Measurements from ENCODE around the gene AMMECR1L. TPM values are rescaled to one million over a fixed set of nuclear protein-coding genes. Genes with fewer than 3 reads are reported as not detected.
"Not testable (repeated sequence)": the region's sequence is repeated elsewhere in the genome, so short reads cannot be mapped to it uniquely, and the experiment has no call there.

Gene AMMECR1L
- total RNA-seq, 1 experiment from 2014 or later, result 31.1 TPM

DNA sequence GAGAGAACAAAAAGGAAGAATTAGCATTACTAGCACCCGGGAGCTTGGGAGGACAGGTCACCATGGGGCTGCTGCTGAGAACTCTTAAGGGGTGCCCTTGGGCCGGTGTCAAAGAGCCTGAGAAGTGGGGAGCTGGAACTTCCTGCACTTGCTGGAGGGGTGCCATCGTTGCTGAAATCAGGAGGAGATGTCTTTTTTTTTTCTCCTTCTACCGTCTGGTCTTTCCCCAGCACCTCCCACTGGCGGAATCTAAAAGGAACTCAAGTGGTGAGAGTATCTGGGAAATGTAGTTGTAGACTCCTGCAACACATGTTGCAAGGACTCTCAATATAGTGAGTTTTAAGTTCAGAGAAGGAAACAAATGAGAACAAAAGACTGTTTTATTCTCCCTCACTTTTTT, 6.1 kb upstream of the AMMECR1L start:
- no peaks in the 10 kb centered on the region for H3K9me3 Mint-ChIP-seq (ENCODE audit: unreplicated experiment)
- H3K36me3 Mint-ChIP-seq (ENCODE audit: insufficient read depth, unreplicated experiment), result no peaks in the 10 kb centered on the region
- H3K4me1 Mint-ChIP-seq (ENCODE audit: insufficient read depth, unreplicated experiment), result peaks cover 9% of the 10 kb centered on the region
- intact Hi-C loops (cut with micrococcal nuclease), result no loop called here
- H3K4me3 Mint-ChIP-seq (ENCODE audit: unreplicated experiment), result no peak overlapping the region
- CTCF ChIA-PET, result no interaction called here
- no peak for DNase-seq (ENCODE audit: unreplicated experiment)
- TF ChIP-seq, protein P1, sequence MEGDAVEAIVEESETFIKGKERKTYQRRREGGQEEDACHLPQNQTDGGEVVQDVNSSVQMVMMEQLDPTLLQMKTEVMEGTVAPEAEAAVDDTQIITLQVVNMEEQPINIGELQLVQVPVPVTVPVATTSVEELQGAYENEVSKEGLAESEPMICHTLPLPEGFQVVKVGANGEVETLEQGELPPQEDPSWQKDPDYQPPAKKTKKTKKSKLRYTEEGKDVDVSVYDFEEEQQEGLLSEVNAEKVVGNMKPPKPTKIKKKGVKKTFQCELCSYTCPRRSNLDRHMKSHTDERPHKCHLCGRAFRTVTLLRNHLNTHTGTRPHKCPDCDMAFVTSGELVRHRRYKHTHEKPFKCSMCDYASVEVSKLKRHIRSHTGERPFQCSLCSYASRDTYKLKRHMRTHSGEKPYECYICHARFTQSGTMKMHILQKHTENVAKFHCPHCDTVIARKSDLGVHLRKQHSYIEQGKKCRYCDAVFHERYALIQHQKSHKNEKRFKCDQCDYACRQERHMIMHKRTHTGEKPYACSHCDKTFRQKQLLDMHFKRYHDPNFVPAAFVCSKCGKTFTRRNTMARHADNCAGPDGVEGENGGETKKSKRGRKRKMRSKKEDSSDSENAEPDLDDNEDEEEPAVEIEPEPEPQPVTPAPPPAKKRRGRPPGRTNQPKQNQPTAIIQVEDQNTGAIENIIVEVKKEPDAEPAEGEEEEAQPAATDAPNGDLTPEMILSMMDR (IDR thresholded peaks at IDR 0.05; ENCODE audit: unreplicated experiment), result no peak
- no peaks in the 10 kb centered on the region for H3K27me3 Mint-ChIP-seq (ENCODE audit: insufficient read depth, unreplicated experiment)
- H3K27ac Mint-ChIP-seq (ENCODE audit: low read depth, unreplicated experiment), result no peak overlapping the region
- BruUV-seq (replicated peaks), result no TSS peak
- POLR2A ChIA-PET, result no interaction called here

DNA sequence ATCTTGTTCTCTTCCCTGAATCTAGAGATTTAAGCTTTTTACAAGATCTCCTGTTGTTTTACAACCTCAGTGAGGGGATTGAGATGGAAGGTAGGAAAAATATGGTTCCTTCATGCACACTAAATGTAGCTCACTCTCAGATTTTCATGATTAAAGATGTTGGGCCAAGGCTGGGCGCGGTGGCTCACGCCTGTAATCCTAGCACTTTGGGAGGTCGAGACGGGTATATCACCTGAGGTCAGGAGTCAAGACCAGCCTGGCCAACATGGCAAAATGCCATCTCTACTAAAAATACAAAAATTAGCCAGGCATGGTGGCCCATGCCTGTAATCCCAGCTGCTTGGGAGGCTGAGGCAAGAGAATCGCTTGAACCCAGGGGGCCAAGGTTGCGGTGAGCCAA, 5.0 kb upstream of the AMMECR1L start:
- intact Hi-C loops (cut with micrococcal nuclease); CTCF ChIA-PET; BruUV-seq (replicated peaks): not testable (repeated sequence)

DNA sequence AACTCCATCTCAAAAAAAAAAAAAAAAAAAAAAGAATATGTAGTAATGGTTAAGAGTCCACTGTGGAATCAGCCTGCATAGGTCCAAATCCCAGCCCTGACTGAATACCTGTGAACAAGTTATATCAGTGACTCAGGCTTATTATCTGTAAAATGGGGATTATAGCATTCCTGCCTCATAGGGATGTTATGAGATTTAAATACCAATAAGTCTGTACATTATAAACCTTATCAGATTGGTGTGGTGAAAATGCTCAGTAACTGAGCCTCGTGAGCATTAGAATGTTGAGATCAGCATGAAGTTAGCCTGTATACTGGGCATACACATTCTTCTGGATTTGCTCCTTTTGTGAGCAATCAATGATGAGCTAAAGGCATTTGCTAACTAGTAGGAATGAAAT, 3.0 kb upstream of the AMMECR1L start:
- no peak overlapping the region for H3K4me3 Mint-ChIP-seq (ENCODE audit: unreplicated experiment)
- POLR2A ChIA-PET, result interaction anchor here (0.6 to 1.1 kb wide), 2 partner anchors 29 to 202 kb away, joined by 3 to 4 read pairs; partner anchors contain the start of gene UGGT1
- H3K27ac Mint-ChIP-seq (ENCODE audit: low read depth, unreplicated experiment), result no peak overlapping the region
- no peaks in the 10 kb centered on the region for H3K27me3 Mint-ChIP-seq (ENCODE audit: insufficient read depth, unreplicated experiment)
- CTCF ChIA-PET, result no interaction called here
- DNase-seq (ENCODE audit: unreplicated experiment), result no peak
- intact Hi-C loops (cut with micrococcal nuclease), result loop anchor here (5.0 kb wide), 1 partner anchor 44 kb away; no protein-coding TSS in a partner anchor
- no TSS peak for BruUV-seq (replicated peaks)
- peaks cover 16% of the 10 kb centered on the region for H3K4me1 Mint-ChIP-seq (ENCODE audit: insufficient read depth, unreplicated experiment)
- TF ChIP-seq, protein P1 (IDR thresholded peaks at IDR 0.05; ENCODE audit: unreplicated experiment), result no peak
- peaks cover 12% of the 10 kb centered on the region for H3K36me3 Mint-ChIP-seq (ENCODE audit: insufficient read depth, unreplicated experiment)
- H3K9me3 Mint-ChIP-seq (ENCODE audit: unreplicated experiment), result no peaks in the 10 kb centered on the region

More for the DNA sequence above, 5.0 kb upstream of the AMMECR1L start:
- POLR2A ChIA-PET; H3K27ac Mint-ChIP-seq (ENCODE audit: low read depth, unreplicated experiment); H3K4me3 Mint-ChIP-seq (ENCODE audit: unreplicated experiment); H3K27me3 Mint-ChIP-seq (ENCODE audit: insufficient read depth, unreplicated experiment); DNase-seq (ENCODE audit: unreplicated experiment); H3K36me3 Mint-ChIP-seq (ENCODE audit: insufficient read depth, unreplicated experiment); H3K4me1 Mint-ChIP-seq (ENCODE audit: insufficient read depth, unreplicated experiment); H3K9me3 Mint-ChIP-seq (ENCODE audit: unreplicated experiment): not testable (repeated sequence)

DNA sequence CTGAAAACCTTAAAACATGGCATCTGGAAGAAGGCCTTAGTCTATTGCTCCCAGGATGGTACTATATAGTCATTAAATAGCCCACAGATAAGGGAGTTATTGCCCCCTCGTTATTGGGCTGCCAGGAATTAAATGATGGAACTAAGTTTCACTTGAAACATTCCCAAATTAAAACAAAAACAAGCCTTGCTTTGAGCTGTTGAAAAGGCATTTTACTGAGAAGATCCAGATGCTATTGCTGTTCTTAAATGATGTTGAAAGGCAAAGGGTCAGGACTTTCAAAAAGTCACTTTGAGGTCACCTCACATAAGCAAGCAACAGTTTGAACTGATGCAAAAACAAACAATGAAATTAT, 2.0 kb upstream of the AMMECR1L start:
- intact Hi-C loops (cut with micrococcal nuclease), result loop anchor here (2.0 to 5.0 kb wide), 2 partner anchors 45 to 203 kb away; partner anchors contain the start of gene UGGT1
- Mint-ChIP-seq H3K27me3 (ENCODE audit: insufficient read depth, unreplicated experiment) (no peaks in the 10 kb centered on the region), H3K9me3 (ENCODE audit: unreplicated experiment) (no peaks in the 10 kb centered on the region), H3K4me1 (ENCODE audit: insufficient read depth, unreplicated experiment) (peaks cover 19% of the 10 kb centered on the region), H3K27ac (ENCODE audit: low read depth, unreplicated experiment) (peak overlapping the region; percentile 85), H3K36me3 (ENCODE audit: insufficient read depth, unreplicated experiment) (peaks cover 22% of the 10 kb centered on the region), H3K4me3 (ENCODE audit: unreplicated experiment) (peak overlapping the region; percentile 81)
- ChIA-PET POLR2A (interaction anchor here (0.7 to 1.6 kb wide), 5 partner anchors 28 to 361 kb away, joined by 3 to 10 read pairs (median 4); partner anchors contain the start of genes SAP130 and UGGT1), CTCF (interaction anchor here (0.7 kb wide), 1 partner anchor 21 kb away, joined by 3 read pairs; no protein-coding TSS in a partner anchor)
- TF ChIP-seq, protein P1 (IDR thresholded peaks at IDR 0.05; ENCODE audit: unreplicated experiment), result no peak
- BruUV-seq (replicated peaks), result no TSS peak
- DNase-seq (ENCODE audit: unreplicated experiment), result no peak

Data from MCF 10A (cell line).